Effector memory CD8-positive, alpha-beta T cell (primary cell): ENCODE results near the gene POM121.
"Not testable (repeated sequence)": the region's sequence is repeated elsewhere in the genome, so short reads cannot be mapped to it uniquely, and the experiment has no call there.

ENCODE experiments used
- ATAC-seq: fragments of 150-1000 bp; cut with Tn5 transposase; replicated peaks from 2 replicates; pipeline ENCODE4 v1.10.0; 2021; ENCODE audit warnings: mild to moderate bottlenecking, moderate library complexity
- DNase-seq, 3 experiments: peaks; one replicate each; pipeline ENCODE4 v3.0.0; 2021
- H3K27ac Mint-ChIP-seq, 2 donors: one replicate each; pipeline ENCODE4 v1.8.0; 2022; ENCODE audit warnings: mild to moderate bottlenecking in 2 of 2, mixed read lengths in 2 of 2, moderate library complexity in 2 of 2
- H3K27me3 Mint-ChIP-seq, 2 donors: one replicate each; pipeline ENCODE4 v1.8.0; 2022; ENCODE audit warnings: mixed read lengths in 2 of 2
- H3K36me3 Mint-ChIP-seq: one replicate; pipeline ENCODE4 v1.8.0; 2022; ENCODE audit warnings: mild to moderate bottlenecking, moderate library complexity, mixed read lengths; ENCODE audit not compliant: insufficient read depth
- H3K4me1 Mint-ChIP-seq, 2 donors: one replicate each; pipeline ENCODE4 v1.8.0; 2022; ENCODE audit warnings: low read depth in 2 of 2, mixed read lengths in 2 of 2
- H3K4me3 Mint-ChIP-seq, 2 donors: one replicate each; pipeline ENCODE4 v1.8.0; 2022; ENCODE audit warnings: mild to moderate bottlenecking in 2 of 2, mixed read lengths in 2 of 2, moderate library complexity in 2 of 2
- H3K9me3 Mint-ChIP-seq, 2 donors: one replicate each; pipeline ENCODE4 v1.8.0; 2022; ENCODE audit warnings: mixed read lengths in 2 of 2

POM121 gene

DNA sequence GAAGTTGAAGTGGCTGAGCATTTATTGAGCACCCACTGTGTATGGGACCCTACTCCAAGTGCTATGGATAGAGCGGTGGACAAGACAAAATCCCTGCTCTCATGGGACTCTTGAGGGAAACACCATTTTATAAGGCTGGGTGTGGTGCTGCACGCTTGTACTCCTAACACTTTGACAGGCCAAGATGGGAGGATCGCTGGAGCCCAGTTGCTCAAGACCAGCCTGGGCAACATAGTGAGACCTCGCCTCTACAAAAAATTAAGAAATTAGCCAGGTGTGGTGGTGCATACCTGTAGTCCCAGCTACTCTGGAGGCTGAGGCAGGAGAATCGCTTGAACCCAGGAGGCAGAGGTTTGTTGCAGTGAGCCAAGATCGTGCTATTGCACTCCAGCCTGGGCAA, 2.9 kb downstream of the POM121 start:
- ATAC-seq, H3K9me3 Mint-ChIP-seq, DNase-seq, H3K27ac Mint-ChIP-seq, H3K27me3 Mint-ChIP-seq, H3K4me3 Mint-ChIP-seq: not testable (repeated sequence)
- Mint-ChIP-seq H3K36me3 (peaks cover 62% of the 10 kb centered on the region), H3K4me1 (peaks cover 16 to 24% of the 10 kb centered on the region in 2 donors)

- not testable (repeated sequence) for ATAC-seq, H3K9me3 Mint-ChIP-seq, DNase-seq, H3K4me3 Mint-ChIP-seq, H3K27me3 Mint-ChIP-seq, H3K27ac Mint-ChIP-seq
- Mint-ChIP-seq H3K36me3 (peaks cover 63% of the 10 kb centered on the region), H3K4me1 (peaks cover 16 to 24% of the 10 kb centered on the region in 2 donors)
These were observed 3.3 kb downstream of the POM121 start for GRCh38 chr7:72928216-72928615.

GRCh38 chr7:72942022-72942705, 17.3 kb downstream of the POM121 start:
- Mint-ChIP-seq H3K27ac (peak overlapping the region in 1 of 2 donors; percentile 73), H3K36me3 (peaks cover 52% of the 10 kb centered on the region)
- not testable (repeated sequence) for H3K27me3 Mint-ChIP-seq, H3K4me1 Mint-ChIP-seq, H3K4me3 Mint-ChIP-seq, H3K9me3 Mint-ChIP-seq
- DNase-seq (peak in 1 of 3 experiments; percentile 19), ATAC-seq (peak; percentile 55)

DNA sequence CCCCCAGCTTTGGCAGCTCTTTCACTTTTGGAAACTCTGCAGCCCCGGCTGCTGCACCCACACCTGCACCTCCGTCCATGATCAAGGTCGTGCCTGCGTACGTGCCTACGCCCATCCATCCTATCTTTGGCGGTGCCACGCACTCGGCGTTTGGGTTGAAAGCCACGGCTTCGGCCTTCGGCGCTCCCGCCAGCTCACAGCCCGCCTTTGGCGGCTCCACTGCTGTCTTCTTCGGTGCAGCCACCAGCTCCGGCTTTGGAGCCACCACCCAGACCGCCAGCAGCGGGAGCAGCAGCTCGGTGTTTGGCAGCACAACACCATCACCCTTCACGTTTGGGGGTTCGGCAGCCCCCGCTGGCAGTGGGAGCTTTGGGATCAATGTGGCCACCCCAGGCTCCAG, 18.1 kb downstream of the POM121 start:
- not testable (repeated sequence) for H3K9me3 Mint-ChIP-seq, DNase-seq, H3K27ac Mint-ChIP-seq, ATAC-seq, H3K27me3 Mint-ChIP-seq, H3K4me3 Mint-ChIP-seq, H3K4me1 Mint-ChIP-seq
- H3K36me3 Mint-ChIP-seq = peaks cover 50% of the 10 kb centered on the region

- not testable (repeated sequence) for H3K4me1 Mint-ChIP-seq, H3K27me3 Mint-ChIP-seq, DNase-seq, ATAC-seq, H3K4me3 Mint-ChIP-seq, H3K9me3 Mint-ChIP-seq, H3K27ac Mint-ChIP-seq
- H3K36me3 Mint-ChIP-seq = peaks cover 42% of the 10 kb centered on the region
These were observed 20.0 kb downstream of the POM121 start for GRCh38 chr7:72944937-72945336.

DNA sequence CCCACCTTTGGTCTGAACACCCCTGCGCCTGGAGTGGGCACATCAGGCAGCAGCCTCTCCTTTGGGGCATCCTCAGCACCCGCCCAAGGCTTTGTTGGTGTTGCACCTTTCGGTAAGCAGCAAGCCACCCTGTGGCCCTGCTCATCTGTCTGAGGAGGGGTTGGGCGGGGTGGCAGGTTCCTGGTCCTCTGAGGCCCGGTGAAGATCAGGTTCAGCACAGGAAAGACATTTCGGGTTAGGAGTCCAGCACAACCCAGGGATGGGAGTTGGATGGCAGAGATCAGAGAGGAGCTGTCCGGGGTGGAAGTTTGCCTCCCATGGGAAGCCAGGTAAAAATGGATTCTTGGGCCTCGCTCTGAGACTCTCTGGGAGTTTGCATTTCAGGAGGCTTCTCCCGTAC, 20.7 kb downstream of the POM121 start:
- peaks cover 42% of the 10 kb centered on the region for H3K36me3 Mint-ChIP-seq

DNA sequence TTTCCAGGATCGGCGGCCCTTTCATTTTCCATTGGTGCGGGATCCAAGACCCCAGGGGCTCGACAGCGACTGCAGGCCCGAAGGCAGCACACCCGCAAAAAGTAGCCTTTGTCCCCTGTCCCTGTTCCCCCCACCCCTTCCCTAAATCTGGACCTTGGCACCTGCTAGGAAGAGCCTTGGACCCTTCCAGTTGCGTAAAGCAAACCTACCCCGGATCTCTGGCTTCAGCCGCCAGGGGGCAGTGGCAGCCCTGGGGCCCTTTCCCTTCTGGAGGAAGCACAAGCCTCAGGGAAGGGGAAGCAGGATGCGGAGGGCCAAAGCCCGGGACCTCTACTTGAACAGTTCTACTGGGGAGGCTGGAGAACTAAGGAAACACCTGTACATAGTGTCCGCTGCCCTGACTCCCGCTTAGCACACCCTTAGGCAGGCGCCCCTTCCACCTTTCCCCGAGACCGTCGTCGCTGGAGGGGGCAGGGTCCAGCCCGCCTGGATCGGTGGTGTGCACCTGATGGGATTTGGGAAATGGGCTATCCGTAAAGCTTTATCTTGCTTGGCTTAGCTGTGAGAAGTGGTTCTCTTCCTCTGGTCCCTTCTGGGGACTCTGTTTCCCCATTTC, 21.3 kb downstream of the POM121 start:
- ATAC-seq, DNase-seq, H3K4me3 Mint-ChIP-seq, H3K4me1 Mint-ChIP-seq, H3K9me3 Mint-ChIP-seq, H3K27me3 Mint-ChIP-seq: not testable (repeated sequence)
- Mint-ChIP-seq H3K36me3 (peaks cover 40% of the 10 kb centered on the region), H3K27ac (peak overlapping the region in 1 of 2 donors; percentile 10)

More for the DNA sequence above, 20.7 kb downstream of the POM121 start:
- H3K4me3 Mint-ChIP-seq, H3K27ac Mint-ChIP-seq, H3K9me3 Mint-ChIP-seq, H3K27me3 Mint-ChIP-seq, ATAC-seq, H3K4me1 Mint-ChIP-seq, DNase-seq: not testable (repeated sequence)

GRCh38 chr7:72948714-72949113, 23.8 kb downstream of the POM121 start:
- ATAC-seq, H3K4me1 Mint-ChIP-seq, DNase-seq, H3K27me3 Mint-ChIP-seq, H3K9me3 Mint-ChIP-seq, H3K4me3 Mint-ChIP-seq: not testable (repeated sequence)
- H3K27ac Mint-ChIP-seq = peak overlapping the region in 1 of 2 donors; percentile 55
- peaks cover 29% of the 10 kb centered on the region for H3K36me3 Mint-ChIP-seq

- DNase-seq, H3K4me3 Mint-ChIP-seq, H3K9me3 Mint-ChIP-seq, ATAC-seq, H3K27ac Mint-ChIP-seq, H3K4me1 Mint-ChIP-seq, H3K27me3 Mint-ChIP-seq: not testable (repeated sequence)
- H3K36me3 Mint-ChIP-seq = peaks cover 24% of the 10 kb centered on the region
These were observed 24.4 kb downstream of the POM121 start for GRCh38 chr7:72949276-72949675.

DNA sequence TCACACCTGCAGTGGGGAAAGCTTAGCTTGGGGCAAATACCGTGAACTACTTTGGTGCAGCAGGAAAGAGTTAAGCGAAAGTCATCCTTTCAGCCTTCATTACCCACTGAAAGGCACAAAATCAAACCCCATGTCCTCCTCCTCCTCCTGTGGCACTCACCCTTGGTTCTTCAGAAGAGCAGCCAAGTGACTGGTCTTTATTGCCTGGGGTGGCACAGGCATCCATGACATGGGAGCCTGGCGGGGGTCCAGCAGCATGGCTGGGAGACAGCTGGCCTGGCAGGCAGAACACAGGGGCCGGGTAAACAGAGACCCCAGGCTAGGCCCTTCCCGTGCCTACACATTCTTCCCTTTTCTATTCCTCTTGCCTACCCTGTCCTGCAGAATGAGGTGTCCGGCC, 24.8 kb downstream of the POM121 start:
- not testable (repeated sequence) for ATAC-seq, H3K27ac Mint-ChIP-seq, DNase-seq, H3K4me3 Mint-ChIP-seq, H3K4me1 Mint-ChIP-seq, H3K27me3 Mint-ChIP-seq, H3K9me3 Mint-ChIP-seq
- H3K36me3 Mint-ChIP-seq = peaks cover 24% of the 10 kb centered on the region

- ATAC-seq, H3K9me3 Mint-ChIP-seq, H3K4me1 Mint-ChIP-seq, H3K4me3 Mint-ChIP-seq, DNase-seq, H3K27me3 Mint-ChIP-seq, H3K27ac Mint-ChIP-seq: not testable (repeated sequence)
- H3K36me3 Mint-ChIP-seq = peaks cover 19% of the 10 kb centered on the region
These were observed 25.5 kb downstream of the POM121 start for GRCh38 chr7:72950432-72950831.

DNA sequence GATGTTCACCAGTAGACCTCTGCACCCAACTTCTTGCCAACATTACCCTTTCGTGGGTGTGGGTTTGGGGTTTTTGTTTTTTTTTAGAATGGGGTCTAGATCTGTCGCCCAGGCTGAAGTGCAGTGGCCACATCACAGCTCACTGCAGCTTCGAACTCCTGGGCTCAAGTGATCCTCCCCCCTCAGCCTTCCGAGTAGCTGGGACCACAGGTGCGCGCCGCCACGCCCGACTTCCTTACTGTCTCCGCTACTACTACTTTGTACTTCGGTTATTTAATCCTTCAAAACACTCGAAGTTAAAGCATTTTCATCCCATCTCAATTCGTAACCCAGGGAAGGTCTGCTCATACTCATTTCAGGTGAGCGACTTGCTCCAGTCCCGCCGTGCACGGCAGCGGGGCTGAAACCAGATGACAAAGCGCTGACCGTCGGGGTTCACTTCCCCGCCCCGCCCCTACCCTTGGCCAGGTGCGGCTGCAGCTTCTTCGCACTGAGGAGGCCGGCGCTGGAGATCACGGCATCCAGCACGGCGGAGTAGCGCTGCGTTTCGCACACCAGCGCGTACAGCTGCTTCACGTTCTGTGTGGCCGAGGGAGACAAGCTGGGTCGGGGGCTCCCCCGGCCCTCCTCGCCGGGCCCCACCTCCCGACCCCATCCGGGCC, 29.1 kb downstream of the POM121 start:
- H3K9me3 Mint-ChIP-seq, H3K36me3 Mint-ChIP-seq, H3K27ac Mint-ChIP-seq, H3K4me1 Mint-ChIP-seq, H3K4me3 Mint-ChIP-seq, DNase-seq, H3K27me3 Mint-ChIP-seq: not testable (repeated sequence)
- ATAC-seq = peak; percentile 54

DNA sequence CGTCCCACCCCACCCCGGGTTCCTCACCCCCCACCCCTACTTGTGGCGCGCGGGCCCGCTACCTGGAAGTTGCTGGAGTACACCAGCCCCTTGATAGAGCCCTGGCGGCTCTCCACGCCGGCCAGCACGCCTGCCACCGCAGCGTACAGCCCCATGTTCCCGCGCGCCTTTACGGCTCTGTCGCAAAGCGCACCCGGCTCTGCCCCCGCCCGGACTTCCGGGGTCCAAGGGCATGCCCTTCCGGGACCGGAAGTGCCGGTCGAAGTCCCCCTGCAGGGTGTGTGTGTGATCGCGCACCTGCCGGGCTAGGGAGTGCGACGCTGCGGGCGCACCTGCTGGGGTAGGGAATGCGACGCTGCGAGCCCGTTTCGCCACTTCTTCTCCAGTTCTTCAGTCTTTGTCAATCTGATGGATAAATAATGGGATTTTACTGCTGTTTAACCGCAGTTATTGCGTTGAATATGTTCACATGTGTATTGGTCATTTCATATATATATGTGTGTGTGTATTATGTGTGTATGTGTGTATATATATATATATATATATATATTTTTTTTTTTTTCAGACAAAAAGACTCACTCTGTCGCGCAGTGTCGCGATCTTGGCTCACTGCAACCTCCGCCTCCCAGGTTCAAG, 29.8 kb downstream of the POM121 start:
- ATAC-seq = peak; percentile 94
- H3K36me3 Mint-ChIP-seq, H3K27me3 Mint-ChIP-seq, H3K9me3 Mint-ChIP-seq, H3K4me1 Mint-ChIP-seq, H3K27ac Mint-ChIP-seq, DNase-seq: not testable (repeated sequence)
- H3K4me3 Mint-ChIP-seq = peak overlapping the region; percentile 55 to 65
